HEK293 (cell line): ENCODE data around the gene NDUFV1.

Source experiments
- YY1 ChIP-seq: fragments of 450-650 bp; formaldehyde crosslinking; IDR thresholded peaks from 2 replicates; pipeline ENCODE4 v1.5.1; 2018; ENCODE audit warnings: missing biosample characterization, missing genetic modification characterization
- ZIC2 ChIP-seq: fragments of 450-650 bp; formaldehyde crosslinking; IDR thresholded peaks from 2 replicates; pipeline ENCODE4 v1.5.1; 2016; ENCODE audit warnings: missing biosample characterization, missing genetic modification characterization
- ZNF112 ChIP-seq: fragments of 450-650 bp; formaldehyde crosslinking; IDR thresholded peaks from 2 replicates; pipeline ENCODE4 v1.5.0; 2017; ENCODE audit warnings: missing biosample characterization, missing genetic modification characterization
- ZNF24 ChIP-seq: fragments of 450-650 bp; formaldehyde crosslinking; IDR thresholded peaks from 2 replicates; pipeline ENCODE4 v1.5.1; 2016; ENCODE audit warnings: missing biosample characterization, missing genetic modification characterization
- ZNF335 ChIP-seq: fragments of 450-650 bp; formaldehyde crosslinking; conservative IDR thresholded peaks from 2 replicates; pipeline ENCODE4 v1.5.1; 2016; ENCODE audit warnings: missing biosample characterization, missing genetic modification characterization
- ZNF549 ChIP-seq: fragments of 450-650 bp; IDR thresholded peaks from 2 replicates; pipeline ENCODE4 v1.5.1; 2018; ENCODE audit warnings: missing biosample characterization, missing genetic modification characterization, mild to moderate bottlenecking, inconsistent platforms, moderate library complexity
- ZNF677 ChIP-seq: fragments of 450-650 bp; IDR thresholded peaks from 2 replicates; pipeline ENCODE4 v1.5.0; 2018; ENCODE audit warnings: missing biosample characterization, mild to moderate bottlenecking, missing genetic modification characterization, moderate library complexity
- TF ChIP-seq, protein P1 (sequence below): fragments of 450-650 bp; formaldehyde crosslinking; IDR thresholded peaks from 2 replicates; pipeline ENCODE4 v1.5.1; 2017; ENCODE audit warnings: missing biosample characterization, missing genetic modification characterization
- TF ChIP-seq, protein P2 (sequence below): fragments of 450-650 bp; formaldehyde crosslinking; IDR thresholded peaks from 2 replicates; pipeline ENCODE4; 2016; ENCODE audit warnings: missing biosample characterization, missing genetic modification characterization
- TF ChIP-seq, protein P3 (sequence below): fragments of 450-650 bp; formaldehyde crosslinking; IDR thresholded peaks from 2 replicates; pipeline ENCODE4 v1.5.1; 2016; ENCODE audit warnings: missing biosample characterization, missing genetic modification characterization
- TF ChIP-seq, protein P4 (sequence below): sonication (generic); formaldehyde crosslinking; IDR thresholded peaks from 2 replicates; pipeline ENCODE4 v1.8.1; 2022; ENCODE audit warnings: mild to moderate bottlenecking, moderate library complexity, missing genetic modification reagents
- TF ChIP-seq, protein P5 (sequence below): fragments of 450-650 bp; formaldehyde crosslinking; IDR thresholded peaks from 2 replicates; pipeline ENCODE4 v1.5.1; 2017; ENCODE audit warnings: missing biosample characterization, missing genetic modification characterization

DNA sequence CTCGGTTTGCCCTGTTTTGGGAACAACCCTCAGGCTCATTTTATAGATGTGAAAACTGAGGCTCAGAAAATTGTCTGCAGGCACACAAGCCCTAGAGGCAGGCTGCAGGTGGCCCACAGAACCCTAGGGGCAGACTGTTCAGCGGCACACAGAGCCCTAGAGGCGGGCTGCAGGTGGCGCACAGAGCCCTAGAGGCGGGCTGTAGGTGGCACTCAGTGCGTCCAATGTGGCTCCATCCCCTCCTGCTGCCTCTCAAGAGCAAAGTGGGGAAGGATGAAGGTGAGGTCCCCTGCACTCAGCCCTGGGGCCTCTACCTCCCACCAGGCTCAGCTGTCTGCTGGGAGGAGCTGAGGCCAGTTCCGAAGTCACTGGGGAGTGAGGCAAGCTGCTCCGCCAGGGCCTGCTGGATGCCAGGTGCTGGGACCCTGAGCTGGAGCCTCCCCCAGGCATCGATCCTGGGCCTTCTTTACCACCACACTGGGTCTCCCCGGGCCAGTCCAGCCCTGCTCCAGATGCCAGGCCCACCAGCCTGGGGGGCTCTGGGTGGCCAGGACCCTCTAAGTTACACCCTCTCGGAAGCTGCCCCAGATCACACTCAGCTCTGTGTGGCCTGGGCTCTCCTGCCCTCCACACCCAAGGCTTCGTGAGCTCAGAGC, 41.5 kb downstream of the NDUFV1 start:
- TF ChIP-seq, protein P1, sequence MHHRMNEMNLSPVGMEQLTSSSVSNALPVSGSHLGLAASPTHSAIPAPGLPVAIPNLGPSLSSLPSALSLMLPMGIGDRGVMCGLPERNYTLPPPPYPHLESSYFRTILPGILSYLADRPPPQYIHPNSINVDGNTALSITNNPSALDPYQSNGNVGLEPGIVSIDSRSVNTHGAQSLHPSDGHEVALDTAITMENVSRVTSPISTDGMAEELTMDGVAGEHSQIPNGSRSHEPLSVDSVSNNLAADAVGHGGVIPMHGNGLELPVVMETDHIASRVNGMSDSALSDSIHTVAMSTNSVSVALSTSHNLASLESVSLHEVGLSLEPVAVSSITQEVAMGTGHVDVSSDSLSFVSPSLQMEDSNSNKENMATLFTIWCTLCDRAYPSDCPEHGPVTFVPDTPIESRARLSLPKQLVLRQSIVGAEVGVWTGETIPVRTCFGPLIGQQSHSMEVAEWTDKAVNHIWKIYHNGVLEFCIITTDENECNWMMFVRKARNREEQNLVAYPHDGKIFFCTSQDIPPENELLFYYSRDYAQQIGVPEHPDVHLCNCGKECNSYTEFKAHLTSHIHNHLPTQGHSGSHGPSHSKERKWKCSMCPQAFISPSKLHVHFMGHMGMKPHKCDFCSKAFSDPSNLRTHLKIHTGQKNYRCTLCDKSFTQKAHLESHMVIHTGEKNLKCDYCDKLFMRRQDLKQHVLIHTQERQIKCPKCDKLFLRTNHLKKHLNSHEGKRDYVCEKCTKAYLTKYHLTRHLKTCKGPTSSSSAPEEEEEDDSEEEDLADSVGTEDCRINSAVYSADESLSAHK, result no peak
- TF ChIP-seq, protein P2, sequence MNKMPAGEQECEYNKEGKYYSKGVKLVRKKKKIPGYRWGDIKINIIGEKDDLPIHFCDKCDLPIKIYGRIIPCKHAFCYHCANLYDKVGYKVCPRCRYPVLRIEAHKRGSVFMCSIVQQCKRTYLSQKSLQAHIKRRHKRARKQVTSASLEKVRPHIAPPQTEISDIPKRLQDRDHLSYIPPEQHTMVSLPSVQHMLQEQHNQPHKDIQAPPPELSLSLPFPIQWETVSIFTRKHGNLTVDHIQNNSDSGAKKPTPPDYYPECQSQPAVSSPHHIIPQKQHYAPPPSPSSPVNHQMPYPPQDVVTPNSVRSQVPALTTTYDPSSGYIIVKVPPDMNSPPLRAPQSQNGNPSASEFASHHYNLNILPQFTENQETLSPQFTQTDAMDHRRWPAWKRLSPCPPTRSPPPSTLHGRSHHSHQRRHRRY (tag by site-specific recombination), result no peak
- TF ChIP-seq, protein P3, sequence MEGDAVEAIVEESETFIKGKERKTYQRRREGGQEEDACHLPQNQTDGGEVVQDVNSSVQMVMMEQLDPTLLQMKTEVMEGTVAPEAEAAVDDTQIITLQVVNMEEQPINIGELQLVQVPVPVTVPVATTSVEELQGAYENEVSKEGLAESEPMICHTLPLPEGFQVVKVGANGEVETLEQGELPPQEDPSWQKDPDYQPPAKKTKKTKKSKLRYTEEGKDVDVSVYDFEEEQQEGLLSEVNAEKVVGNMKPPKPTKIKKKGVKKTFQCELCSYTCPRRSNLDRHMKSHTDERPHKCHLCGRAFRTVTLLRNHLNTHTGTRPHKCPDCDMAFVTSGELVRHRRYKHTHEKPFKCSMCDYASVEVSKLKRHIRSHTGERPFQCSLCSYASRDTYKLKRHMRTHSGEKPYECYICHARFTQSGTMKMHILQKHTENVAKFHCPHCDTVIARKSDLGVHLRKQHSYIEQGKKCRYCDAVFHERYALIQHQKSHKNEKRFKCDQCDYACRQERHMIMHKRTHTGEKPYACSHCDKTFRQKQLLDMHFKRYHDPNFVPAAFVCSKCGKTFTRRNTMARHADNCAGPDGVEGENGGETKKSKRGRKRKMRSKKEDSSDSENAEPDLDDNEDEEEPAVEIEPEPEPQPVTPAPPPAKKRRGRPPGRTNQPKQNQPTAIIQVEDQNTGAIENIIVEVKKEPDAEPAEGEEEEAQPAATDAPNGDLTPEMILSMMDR (tag by site-specific recombination), result no peak
- TF ChIP-seq ZIC2 (tag by site-specific recombination) (peak; percentile 90), ZNF549 (tag by site-specific recombination) (no peak), ZNF677 (tag by site-specific recombination) (no peak), ZNF112 (tag by site-specific recombination) (no peak), YY1 (tag by site-specific recombination) (no peak), ZNF335 (tag by site-specific recombination) (no peak), ZNF24 (tag by site-specific recombination) (no peak)
- TF ChIP-seq, protein P4, sequence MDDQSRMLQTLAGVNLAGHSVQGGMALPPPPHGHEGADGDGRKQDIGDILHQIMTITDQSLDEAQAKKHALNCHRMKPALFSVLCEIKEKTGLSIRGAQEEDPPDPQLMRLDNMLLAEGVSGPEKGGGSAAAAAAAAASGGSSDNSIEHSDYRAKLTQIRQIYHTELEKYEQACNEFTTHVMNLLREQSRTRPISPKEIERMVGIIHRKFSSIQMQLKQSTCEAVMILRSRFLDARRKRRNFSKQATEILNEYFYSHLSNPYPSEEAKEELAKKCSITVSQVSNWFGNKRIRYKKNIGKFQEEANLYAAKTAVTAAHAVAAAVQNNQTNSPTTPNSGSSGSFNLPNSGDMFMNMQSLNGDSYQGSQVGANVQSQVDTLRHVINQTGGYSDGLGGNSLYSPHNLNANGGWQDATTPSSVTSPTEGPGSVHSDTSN, result no peak
- TF ChIP-seq, protein P5, sequence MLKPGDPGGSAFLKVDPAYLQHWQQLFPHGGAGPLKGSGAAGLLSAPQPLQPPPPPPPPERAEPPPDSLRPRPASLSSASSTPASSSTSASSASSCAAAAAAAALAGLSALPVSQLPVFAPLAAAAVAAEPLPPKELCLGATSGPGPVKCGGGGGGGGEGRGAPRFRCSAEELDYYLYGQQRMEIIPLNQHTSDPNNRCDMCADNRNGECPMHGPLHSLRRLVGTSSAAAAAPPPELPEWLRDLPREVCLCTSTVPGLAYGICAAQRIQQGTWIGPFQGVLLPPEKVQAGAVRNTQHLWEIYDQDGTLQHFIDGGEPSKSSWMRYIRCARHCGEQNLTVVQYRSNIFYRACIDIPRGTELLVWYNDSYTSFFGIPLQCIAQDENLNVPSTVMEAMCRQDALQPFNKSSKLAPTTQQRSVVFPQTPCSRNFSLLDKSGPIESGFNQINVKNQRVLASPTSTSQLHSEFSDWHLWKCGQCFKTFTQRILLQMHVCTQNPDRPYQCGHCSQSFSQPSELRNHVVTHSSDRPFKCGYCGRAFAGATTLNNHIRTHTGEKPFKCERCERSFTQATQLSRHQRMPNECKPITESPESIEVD (tag by site-specific recombination), result no peak
